IMR-90 (cell line): ENCODE data around the gene LRIG1. TPM values are rescaled to one million over a fixed set of nuclear protein-coding genes. Genes with fewer than 3 reads are reported as not detected.

Experiments used
- ATAC-seq: fragments of 200-7000 bp; cut with Tn5 transposase; 2 replicates; pipeline ENCODE4 v1.9.1; 2020; ENCODE audit warnings: low read depth, mild to moderate bottlenecking, moderate library complexity
- BruUV-seq: library from RNA; stranded (reverse); fragments of 400-500 nt; replicated peaks from 2 replicates; lab custom pipeline; 2021; lab: Mats Ljungman, UMichigan
- CTCF ChIA-PET: fragments of 300-600 bp; formaldehyde crosslinking; extraction: SDS; loops from one replicate; lab custom pipeline; 2021; ENCODE audit warnings: antibody characterized with exemption; lab: Yijun Ruan, JAX
- POLR2A ChIA-PET: fragments of 300-600 bp; sonication (Branson Sonifier 250); formaldehyde crosslinking; loops from one replicate; lab custom pipeline; 2022; ENCODE audit warnings: antibody characterized with exemption; ENCODE audit not compliant: unreplicated experiment; lab: Charles Lee
- DNase-seq: peaks from one replicate; pipeline ENCODE4 v3.0.0; 2013
- H2AFZ ChIP-seq: replicated peaks from 2 replicates; pipeline ENCODE3; 2013; ENCODE audit warnings: low read length, mild to moderate bottlenecking; ENCODE audit not compliant: poor library complexity
- H2AK5ac ChIP-seq: 2 replicates; pipeline ENCODE4 v1.6.1; 2013; ENCODE audit warnings: low read depth, low read length, inconsistent platforms
- H2AK9ac ChIP-seq: replicated peaks from 2 replicates; pipeline ENCODE3; 2013; ENCODE audit warnings: mild to moderate bottlenecking, low read depth, low read length, moderate library complexity; ENCODE audit not compliant: poor library complexity
- H2BK120ac ChIP-seq: 2 replicates; pipeline ENCODE4 v1.6.1; 2013; ENCODE audit warnings: low read depth, low read length, inconsistent platforms
- H2BK15ac ChIP-seq: 3 replicates; pipeline ENCODE4 v1.6.1; 2013; ENCODE audit warnings: low read depth, low read length, inconsistent platforms
- H2BK20ac ChIP-seq: 2 replicates; pipeline ENCODE4 v1.6.1; 2013; ENCODE audit warnings: low read depth, mild to moderate bottlenecking, inconsistent platforms, low read length, moderate library complexity
- H2BK5ac ChIP-seq: 2 replicates; pipeline ENCODE4 v1.6.1; 2013; ENCODE audit warnings: mild to moderate bottlenecking, low read depth, low read length, inconsistent platforms; ENCODE audit not compliant: poor library complexity, severe bottlenecking
- H3K14ac ChIP-seq: replicated peaks from 2 replicates; pipeline ENCODE4 v1.6.1; 2013; ENCODE audit warnings: low read depth, low read length, inconsistent platforms
- H3K18ac ChIP-seq: 2 replicates; pipeline ENCODE4 v1.6.1; 2013; ENCODE audit warnings: low read depth, low read length, control low read depth
- H3K23ac ChIP-seq: 2 replicates; pipeline ENCODE4 v1.6.1; 2013; ENCODE audit warnings: low read depth, low read length, inconsistent platforms
- H3K27ac ChIP-seq: 2 replicates; pipeline ENCODE4 v1.5.1; 2013; ENCODE audit warnings: mild to moderate bottlenecking, control low read depth, low read length; ENCODE audit not compliant: insufficient read depth
- H3K27me3 ChIP-seq: 2 replicates; pipeline ENCODE4 v1.6.1; 2013; ENCODE audit warnings: low read length; ENCODE audit not compliant: control insufficient read depth, insufficient read depth
- H3K36me3 ChIP-seq: 2 replicates; pipeline ENCODE4 v1.6.1; 2013; ENCODE audit warnings: low read length, mixed read lengths; ENCODE audit not compliant: control insufficient read depth, insufficient read depth
- H3K4ac ChIP-seq: 2 replicates; pipeline ENCODE4 v1.6.1; 2013; ENCODE audit warnings: low read depth, low read length, inconsistent platforms
- H3K4me1 ChIP-seq: 2 replicates; pipeline ENCODE4 v1.6.1; 2013; ENCODE audit warnings: low read length, mixed read lengths; ENCODE audit not compliant: control insufficient read depth, insufficient read depth
- H3K4me2 ChIP-seq: 2 replicates; pipeline ENCODE4 v1.6.1; 2013; ENCODE audit warnings: low read depth, mild to moderate bottlenecking, control low read depth, low read length, moderate library complexity
- H3K4me3 ChIP-seq: 2 replicates; pipeline ENCODE4 v1.5.1; 2013; ENCODE audit warnings: low read depth, mild to moderate bottlenecking, control low read depth, low read length, moderate library complexity; ENCODE audit not compliant: insufficient read depth
- H3K56ac ChIP-seq: 2 replicates; pipeline ENCODE4 v1.6.1; 2013; ENCODE audit warnings: low read length, inconsistent platforms; ENCODE audit not compliant: insufficient read depth; ENCODE audit errors: extremely low read depth
- H3K79me1 ChIP-seq, 2 experiments: 2 replicates each; pipeline ENCODE4 v1.6.1; 2013; ENCODE audit warnings: low read length in 2 of 2, inconsistent platforms in 1 of 2, low read depth in 1 of 2
- H3K9ac ChIP-seq: 2 replicates; pipeline ENCODE4 v1.6.1; 2013; ENCODE audit warnings: low read depth, low read length, control low read depth
- H3K9me1 ChIP-seq: 2 replicates; pipeline ENCODE4 v1.6.1; 2013; ENCODE audit warnings: low read length, inconsistent platforms; ENCODE audit not compliant: insufficient read depth
- H3K9me3 ChIP-seq: 2 replicates; pipeline ENCODE4 v1.6.1; 2013; ENCODE audit warnings: low read length; ENCODE audit not compliant: control insufficient read depth, insufficient read depth
- H4K20me1 ChIP-seq: 2 replicates; pipeline ENCODE4 v1.6.1; 2013; ENCODE audit warnings: low read length, inconsistent platforms; ENCODE audit not compliant: insufficient read depth
- H4K5ac ChIP-seq: 2 replicates; pipeline ENCODE4 v1.6.1; 2013; ENCODE audit warnings: mild to moderate bottlenecking, low read depth, low read length, control low read depth
- H4K8ac ChIP-seq, 2 experiments: 2 replicates each; pipeline ENCODE4 v1.6.1; 2013; ENCODE audit warnings: low read depth in 2 of 2, low read length in 2 of 2, control low read depth in 1 of 2, inconsistent platforms in 1 of 2
- H4K91ac ChIP-seq: 2 replicates; pipeline ENCODE4 v1.6.1; 2013; ENCODE audit warnings: low read depth, low read length, inconsistent platforms; ENCODE audit not compliant: insufficient read depth
- BHLHE40 ChIP-seq: fragments of 150-350 bp; IDR thresholded peaks from 2 replicates; pipeline ENCODE4 v1.6.1; 2016; ENCODE audit warnings: mild to moderate bottlenecking, low read depth, low read length
- CEBPB ChIP-seq: IDR thresholded peaks from 2 replicates; pipeline ENCODE4 v1.6.1; 2012; ENCODE audit warnings: low read depth, low read length, improper control_type of control experiment
- CHD1 ChIP-seq: IDR thresholded peaks from 2 replicates; pipeline ENCODE4 v1.6.1; 2012; ENCODE audit warnings: low read depth, low read length, improper control_type of control experiment
- FOS ChIP-seq: fragments of 150-350 bp; IDR thresholded peaks from 2 replicates; pipeline ENCODE4 v1.6.1; 2016; ENCODE audit warnings: low read depth, low read length
- MAFK ChIP-seq: IDR thresholded peaks from 2 replicates; pipeline ENCODE4 v1.6.1; 2012; ENCODE audit warnings: low read depth, low read length, improper control_type of control experiment
- MAZ ChIP-seq: IDR thresholded peaks from 2 replicates; pipeline ENCODE4 v1.6.1; 2012; ENCODE audit warnings: low read depth, mild to moderate bottlenecking, low read length, improper control_type of control experiment, moderate library complexity, borderline replicate concordance
- MXI1 ChIP-seq: IDR thresholded peaks from 2 replicates; pipeline ENCODE4 v1.6.1; 2012; ENCODE audit warnings: low read depth, mild to moderate bottlenecking, low read length, moderate library complexity, borderline replicate concordance
- NFE2L2 ChIP-seq: fragments of 150-350 bp; IDR thresholded peaks from 2 replicates; pipeline ENCODE4 v1.6.1; 2016; ENCODE audit warnings: low read depth, mild to moderate bottlenecking, low read length
- POLR2A ChIP-seq: IDR thresholded peaks from 2 replicates; pipeline ENCODE4 v1.6.1; 2012; ENCODE audit warnings: mild to moderate bottlenecking, low read depth, low read length
- RAD21 ChIP-seq: IDR thresholded peaks from 2 replicates; pipeline ENCODE4 v1.6.1; 2012; ENCODE audit warnings: low read length, improper control_type of control experiment
- RCOR1 ChIP-seq: IDR thresholded peaks from 2 replicates; pipeline ENCODE4 v1.6.1; 2012; ENCODE audit warnings: mild to moderate bottlenecking, low read length, improper control_type of control experiment; ENCODE audit not compliant: insufficient replicate concordance
- RFX5 ChIP-seq: IDR thresholded peaks from 2 replicates; pipeline ENCODE4 v1.8.0; 2012; ENCODE audit warnings: low read depth, mild to moderate bottlenecking, low read length, moderate library complexity
- SMC3 ChIP-seq: fragments of 150-350 bp; IDR thresholded peaks from 2 replicates; pipeline ENCODE4 v1.6.1; 2016; ENCODE audit warnings: low read depth, mild to moderate bottlenecking, antibody characterized with exemption, low read length, moderate library complexity
- WGBS, 2 experiments: methylation state at CpG; one replicate each; pipeline versions ENCODE4 v1.1.5 to v1.1.7; 2013; ENCODE audit warnings: missing lambda C conversion rate in 2 of 2; ENCODE audit not compliant: insufficient read length in 1 of 2; ENCODE audit errors: extremely low coverage in 2 of 2; 5-methylcytosine and 5-hydroxymethylcytosine counted together
- dilution Hi-C: fragments of 300-500 bp; cut with HindIII; formaldehyde crosslinking; loops from one replicate; pipeline ENCODE4 v1.14.3; 2018; ENCODE audit warnings: low sequenced_read_pairs; ENCODE audit not compliant: unreplicated experiment
- in situ Hi-C: fragments of 300-500 bp; cut with MboI; formaldehyde crosslinking; loops from 3 replicates; pipeline ENCODE4 v1.14.3; 2019; ENCODE audit warnings: low sequenced_read_pairs, inconsistent platforms, mixed read lengths
- intact Hi-C: fragments of 100-400 bp; cut with micrococcal nuclease; formaldehyde crosslinking; loops from 2 replicates; pipeline ENCODE4 v1.10.0; 2022
- polyA plus RNA-seq, 3 experiments: library from polyadenylated mRNA; depleted of rRNA; stranded (reverse); fragments of >200 nt; gene quantifications; 2 replicates each; pipeline ENCODE4 v1.2.3, GENCODE V29; 2012; ENCODE audit warnings: low replicate concordance in 1 of 3
- total RNA-seq: library from RNA; depleted of rRNA; stranded (reverse); fragments of >200 nt; gene quantifications from 2 replicates; pipeline ENCODE4 v1.2.3, GENCODE V29; 2012
- TF ChIP-seq, protein P1 (sequence below): fragments of 150-350 bp; IDR thresholded peaks from 2 replicates; pipeline ENCODE4 v1.6.1; 2017; ENCODE audit warnings: mild to moderate bottlenecking, antibody characterized with exemption, low read length, low read depth
- TF ChIP-seq, protein P2 (sequence below): conservative IDR thresholded peaks from 2 replicates; pipeline ENCODE4 v1.5.1; 2012; ENCODE audit warnings: mild to moderate bottlenecking, low read depth, low read length, improper control_type of control experiment
- TF ChIP-seq, protein P3 (sequence below): fragments of 150-350 bp; IDR thresholded peaks from 2 replicates; pipeline ENCODE4 v1.6.1; 2016; ENCODE audit warnings: low read depth, mild to moderate bottlenecking, low read length, moderate library complexity, borderline replicate concordance

The LRIG1 gene
- total and polyA plus RNA-seq, 2 of the 4 experiments (the other 2 are of a cell fraction), result 62.8 to 87.8 TPM

DNA sequence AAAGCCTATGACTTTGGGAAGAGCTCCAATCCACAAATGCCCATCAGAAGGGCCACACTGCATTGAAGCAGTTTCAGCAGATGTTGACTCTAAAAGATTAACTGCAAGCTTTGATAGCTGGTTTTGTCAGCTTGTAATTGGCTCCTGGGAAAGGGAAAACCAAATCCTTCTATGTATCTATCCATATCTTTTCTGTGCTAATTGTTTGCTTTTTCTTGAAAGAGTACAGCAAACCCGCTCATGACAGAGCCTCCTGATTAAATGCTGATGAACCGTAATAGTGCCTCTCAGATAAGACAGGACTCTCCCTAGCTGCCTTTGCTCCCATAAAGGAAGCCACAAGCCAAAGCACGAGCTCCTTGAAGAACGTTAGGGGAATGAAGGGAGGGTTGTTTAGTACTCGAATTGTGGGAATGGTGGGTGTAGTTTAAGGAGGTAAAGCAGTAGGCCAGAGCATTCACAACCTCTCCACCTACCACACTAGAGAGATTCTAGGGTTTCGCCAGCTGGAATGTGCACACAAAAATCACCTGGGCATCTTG, 33.6 kb upstream of the LRIG1 start:
- H2BK20ac ChIP-seq, result no peak overlapping the region
- dilution Hi-C loops, result no loop called here
- DNase-seq (no peak), ATAC-seq (no peak)
- ChIA-PET CTCF (interaction anchor here (1.3 kb wide), 1 partner anchor 127 kb away, joined by 3 read pairs; no protein-coding TSS in a partner anchor), POLR2A (no interaction called here)
- no peak overlapping the region for H3K9ac ChIP-seq
- no peaks in the 10 kb centered on the region for H3K27me3 ChIP-seq
- no peaks in the 10 kb centered on the region for H3K9me3 ChIP-seq
- H2AFZ ChIP-seq, result no peak overlapping the region
- WGBS, 2 experiments, result no CpG with 5 or more reads among the region's 6 CpGs
- no peaks in the 10 kb centered on the region for H3K79me1 ChIP-seq
- no peak overlapping the region for H2BK5ac ChIP-seq
- no peak overlapping the region for H2BK15ac ChIP-seq
- no peak overlapping the region for H3K14ac ChIP-seq
- H2AK9ac ChIP-seq, result no peak overlapping the region
- H2BK120ac ChIP-seq, result no peak overlapping the region
- no peak overlapping the region for H4K8ac ChIP-seq
- TF ChIP-seq RCOR1 (no peak), MXI1 (no peak), MAFK (no peak), RAD21 (no peak), FOS (no peak), POLR2A (no peak), MAZ (no peak), RFX5 (no peak), SMC3 (no peak), NFE2L2 (no peak), BHLHE40 (no peak), CHD1 (no peak), CEBPB (no peak)
- TF ChIP-seq, protein P1, sequence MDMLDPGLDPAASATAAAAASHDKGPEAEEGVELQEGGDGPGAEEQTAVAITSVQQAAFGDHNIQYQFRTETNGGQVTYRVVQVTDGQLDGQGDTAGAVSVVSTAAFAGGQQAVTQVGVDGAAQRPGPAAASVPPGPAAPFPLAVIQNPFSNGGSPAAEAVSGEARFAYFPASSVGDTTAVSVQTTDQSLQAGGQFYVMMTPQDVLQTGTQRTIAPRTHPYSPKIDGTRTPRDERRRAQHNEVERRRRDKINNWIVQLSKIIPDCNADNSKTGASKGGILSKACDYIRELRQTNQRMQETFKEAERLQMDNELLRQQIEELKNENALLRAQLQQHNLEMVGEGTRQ, result no peak
- TF ChIP-seq, protein P2, sequence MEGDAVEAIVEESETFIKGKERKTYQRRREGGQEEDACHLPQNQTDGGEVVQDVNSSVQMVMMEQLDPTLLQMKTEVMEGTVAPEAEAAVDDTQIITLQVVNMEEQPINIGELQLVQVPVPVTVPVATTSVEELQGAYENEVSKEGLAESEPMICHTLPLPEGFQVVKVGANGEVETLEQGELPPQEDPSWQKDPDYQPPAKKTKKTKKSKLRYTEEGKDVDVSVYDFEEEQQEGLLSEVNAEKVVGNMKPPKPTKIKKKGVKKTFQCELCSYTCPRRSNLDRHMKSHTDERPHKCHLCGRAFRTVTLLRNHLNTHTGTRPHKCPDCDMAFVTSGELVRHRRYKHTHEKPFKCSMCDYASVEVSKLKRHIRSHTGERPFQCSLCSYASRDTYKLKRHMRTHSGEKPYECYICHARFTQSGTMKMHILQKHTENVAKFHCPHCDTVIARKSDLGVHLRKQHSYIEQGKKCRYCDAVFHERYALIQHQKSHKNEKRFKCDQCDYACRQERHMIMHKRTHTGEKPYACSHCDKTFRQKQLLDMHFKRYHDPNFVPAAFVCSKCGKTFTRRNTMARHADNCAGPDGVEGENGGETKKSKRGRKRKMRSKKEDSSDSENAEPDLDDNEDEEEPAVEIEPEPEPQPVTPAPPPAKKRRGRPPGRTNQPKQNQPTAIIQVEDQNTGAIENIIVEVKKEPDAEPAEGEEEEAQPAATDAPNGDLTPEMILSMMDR, result no peak
- TF ChIP-seq, protein P3, sequence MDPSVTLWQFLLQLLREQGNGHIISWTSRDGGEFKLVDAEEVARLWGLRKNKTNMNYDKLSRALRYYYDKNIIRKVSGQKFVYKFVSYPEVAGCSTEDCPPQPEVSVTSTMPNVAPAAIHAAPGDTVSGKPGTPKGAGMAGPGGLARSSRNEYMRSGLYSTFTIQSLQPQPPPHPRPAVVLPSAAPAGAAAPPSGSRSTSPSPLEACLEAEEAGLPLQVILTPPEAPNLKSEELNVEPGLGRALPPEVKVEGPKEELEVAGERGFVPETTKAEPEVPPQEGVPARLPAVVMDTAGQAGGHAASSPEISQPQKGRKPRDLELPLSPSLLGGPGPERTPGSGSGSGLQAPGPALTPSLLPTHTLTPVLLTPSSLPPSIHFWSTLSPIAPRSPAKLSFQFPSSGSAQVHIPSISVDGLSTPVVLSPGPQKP, result no peak
- H3K9me1 ChIP-seq, result 0 out of 2 replicates have a peak, but pooled peaks cover 2% of the 10 kb centered on the region
- no peaks in the 10 kb centered on the region for H3K36me3 ChIP-seq
- H3K27ac ChIP-seq, result no peak overlapping the region
- H3K4me2 ChIP-seq, result no peak overlapping the region
- no peak overlapping the region for H4K91ac ChIP-seq
- in situ Hi-C loops, result no loop called here
- H4K20me1 ChIP-seq, result no peaks in the 10 kb centered on the region
- no peak overlapping the region for H3K4ac ChIP-seq
- H3K4me1 ChIP-seq, result peaks cover 1% of the 10 kb centered on the region; the same call in 1 of the 2 replicates
- H3K23ac ChIP-seq, result no peak overlapping the region
- H3K56ac ChIP-seq, result no peak overlapping the region
- no peak overlapping the region for H3K4me3 ChIP-seq
- no TSS peak for BruUV-seq
- H2AK5ac ChIP-seq, result no peak overlapping the region
- intact Hi-C loops, result no loop called here
- H3K18ac ChIP-seq, result no peak overlapping the region
- H4K5ac ChIP-seq, result no peak overlapping the region
